A673 (cell line): ENCODE measurements around the gene COL20A1.

ENCODE experiments used
- EZH2 ChIP-seq: fragments of 200-600 bp; sonication (generic); IDR thresholded peaks from 2 replicates; pipeline ENCODE4 v1.6.1; 2017; ENCODE audit warnings: borderline replicate concordance, low read depth, mild to moderate bottlenecking, mixed read lengths, antibody characterized with exemption, low read length; ENCODE audit not compliant: poor library complexity, severe bottlenecking
- TF ChIP-seq, protein P1 (sequence below): fragments of 300-800, 200-600 bp; sonication (generic); conservative IDR thresholded peaks from 2 replicates; pipeline ENCODE4 v1.5.1; 2017; ENCODE audit warnings: low read depth, mild to moderate bottlenecking, antibody characterized with exemption, low read length, moderate library complexity, mixed read lengths

DNA sequence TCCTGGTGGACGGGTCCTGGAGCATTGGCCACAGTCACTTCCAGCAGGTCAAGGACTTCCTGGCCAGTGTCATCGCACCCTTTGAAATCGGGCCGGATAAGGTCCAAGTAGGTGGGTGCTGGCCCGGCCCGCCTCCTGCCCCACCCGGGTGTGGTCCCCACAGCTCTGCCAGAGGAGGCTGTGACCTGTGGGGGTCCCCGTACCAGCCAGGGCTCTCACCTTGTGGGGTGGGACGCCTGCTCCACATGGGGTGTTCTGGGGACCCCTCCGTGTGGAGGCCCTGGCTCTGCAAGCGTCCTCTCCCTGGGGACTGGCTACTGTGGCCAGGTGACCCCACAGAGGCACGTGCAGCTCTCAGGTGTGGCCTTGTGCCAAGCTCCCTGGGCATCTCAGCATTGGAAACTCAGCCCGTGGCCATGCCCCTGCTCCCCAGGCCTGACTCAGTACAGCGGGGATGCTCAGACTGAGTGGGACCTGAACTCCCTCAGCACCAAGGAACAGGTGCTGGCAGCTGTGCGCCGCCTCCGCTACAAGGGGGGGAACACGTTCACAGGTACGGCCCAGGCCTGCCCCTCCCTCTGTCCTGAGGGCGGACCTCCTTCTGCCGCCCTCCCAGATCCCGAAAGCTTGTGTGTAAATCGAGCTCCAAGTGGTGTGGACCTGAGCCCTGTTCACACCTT is 14.7 kb downstream of the COL20A1 start:
- TF ChIP-seq, protein P1, sequence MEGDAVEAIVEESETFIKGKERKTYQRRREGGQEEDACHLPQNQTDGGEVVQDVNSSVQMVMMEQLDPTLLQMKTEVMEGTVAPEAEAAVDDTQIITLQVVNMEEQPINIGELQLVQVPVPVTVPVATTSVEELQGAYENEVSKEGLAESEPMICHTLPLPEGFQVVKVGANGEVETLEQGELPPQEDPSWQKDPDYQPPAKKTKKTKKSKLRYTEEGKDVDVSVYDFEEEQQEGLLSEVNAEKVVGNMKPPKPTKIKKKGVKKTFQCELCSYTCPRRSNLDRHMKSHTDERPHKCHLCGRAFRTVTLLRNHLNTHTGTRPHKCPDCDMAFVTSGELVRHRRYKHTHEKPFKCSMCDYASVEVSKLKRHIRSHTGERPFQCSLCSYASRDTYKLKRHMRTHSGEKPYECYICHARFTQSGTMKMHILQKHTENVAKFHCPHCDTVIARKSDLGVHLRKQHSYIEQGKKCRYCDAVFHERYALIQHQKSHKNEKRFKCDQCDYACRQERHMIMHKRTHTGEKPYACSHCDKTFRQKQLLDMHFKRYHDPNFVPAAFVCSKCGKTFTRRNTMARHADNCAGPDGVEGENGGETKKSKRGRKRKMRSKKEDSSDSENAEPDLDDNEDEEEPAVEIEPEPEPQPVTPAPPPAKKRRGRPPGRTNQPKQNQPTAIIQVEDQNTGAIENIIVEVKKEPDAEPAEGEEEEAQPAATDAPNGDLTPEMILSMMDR: no peak
- TF ChIP-seq EZH2: no peak
